HepG2 (cell line): ENCODE data around the gene ARHGAP22. TPM values are rescaled to one million over a fixed set of nuclear protein-coding genes. Genes with fewer than 3 reads are reported as not detected.

Experiments
- ATAC-seq: fragments of 200-7000 bp; cut with Tn5 transposase; 3 replicates; pipeline ENCODE4 v1.9.1; 2020; ENCODE audit warnings: mild to moderate bottlenecking, moderate library complexity
- BruUV-seq: library from RNA; stranded (reverse); fragments of 400-500 nt; replicated peaks from 2 replicates; lab custom pipeline; 2021; lab: Mats Ljungman, UMichigan
- CTCF ChIA-PET: fragments of 300-600 bp; formaldehyde crosslinking; extraction: SDS; loops from one replicate; lab custom pipeline; 2021; ENCODE audit warnings: low total read pairs, inconsistent platforms, low intra/inter-chr PET ratio; lab: Yijun Ruan, JAX
- POLR2A ChIA-PET: fragments of 350-600 bp; sonication (Branson Sonifier 250); formaldehyde crosslinking; loops from one replicate; lab custom pipeline; 2020; ENCODE audit warnings: antibody characterized with exemption, inconsistent platforms; lab: Yijun Ruan, JAX
- DNase-seq: peaks from one replicate; pipeline ENCODE4 v3.0.0-alpha.2; 2015; ENCODE audit warnings: low spot score
- FAIRE-seq: peaks from 3 replicates; lab custom pipeline; 2011; peaks lifted over from hg19 to GRCh38; lab: Jason Lieb, UNC
- H2AFZ ChIP-seq: one replicate; pipeline ENCODE4 v1.6.1; 2011; ENCODE audit warnings: low read length, inconsistent platforms
- H3K27ac ChIP-seq: fragments of 300-600 bp; 3 replicates; pipeline ENCODE4 v1.8.0; 2011; ENCODE audit warnings: mixed run types, mild to moderate bottlenecking, mixed read lengths, low read length, inconsistent platforms; ENCODE audit not compliant: insufficient read depth; ENCODE audit errors: extremely low read length
- H3K27me3 ChIP-seq, 2 experiments: fragments of 200-600 bp in 1 of 2; 2 replicates in 1 of 2; 3 replicates in 1 of 2; pipeline versions ENCODE4 v1.6.0 to v1.8.0; 2011; ENCODE audit warnings: low read length in 2 of 2, mild to moderate bottlenecking in 2 of 2, moderate library complexity in 2 of 2, inconsistent platforms in 1 of 2; ENCODE audit not compliant: insufficient read depth in 2 of 2, control insufficient read depth in 1 of 2
- H3K36me3 ChIP-seq, 2 experiments: fragments of 200-600 bp in 1 of 2; replicated peaks in 1 of 2; 2 replicates in 1 of 2; 3 replicates in 1 of 2; pipeline versions ENCODE4 v1.5.1 to v1.8.0; 2011; ENCODE audit warnings: low read length in 2 of 2, inconsistent platforms in 1 of 2; ENCODE audit not compliant: insufficient read depth in 2 of 2, control insufficient read depth in 1 of 2
- H3K4me1 ChIP-seq: 2 replicates; pipeline ENCODE4 v1.5.1; 2012; ENCODE audit warnings: low read length, inconsistent platforms; ENCODE audit not compliant: insufficient read depth
- H3K4me2 ChIP-seq: 2 replicates; pipeline ENCODE4 v1.6.0; 2011; ENCODE audit warnings: low read depth, low read length, inconsistent platforms
- H3K4me3 ChIP-seq, 3 experiments: fragments of 200-600 bp in 1 of 3; sonication (generic), shearing (Covaris generic) in 1 of 3; replicated peaks in 1 of 3; 2 replicates each; pipeline ENCODE4 v1.5.1; 2011 to 2016; ENCODE audit warnings: low read length in 3 of 3, inconsistent platforms in 2 of 3, low read depth in 2 of 3, mild to moderate bottlenecking in 2 of 3, control low read depth in 1 of 3, mixed read lengths in 1 of 3; ENCODE audit not compliant: insufficient read depth in 1 of 3
- H3K79me2 ChIP-seq: one replicate; pipeline ENCODE4 v1.6.1; 2011; ENCODE audit warnings: low read length, inconsistent platforms; ENCODE audit not compliant: insufficient read depth
- H3K9ac ChIP-seq: 2 replicates; pipeline ENCODE4 v1.6.0; 2011; ENCODE audit warnings: mild to moderate bottlenecking, low read depth, low read length, inconsistent platforms; ENCODE audit not compliant: insufficient read depth
- H3K9me3 ChIP-seq: 2 replicates; pipeline ENCODE4 v1.5.1; 2012; ENCODE audit warnings: mild to moderate bottlenecking, low read length
- H4K20me1 ChIP-seq: 2 replicates; pipeline ENCODE4 v1.6.0; 2011; ENCODE audit warnings: inconsistent platforms, mild to moderate bottlenecking, low read length, moderate library complexity; ENCODE audit not compliant: insufficient read depth
- ARHGAP35 ChIP-seq: sonication (generic); formaldehyde crosslinking; IDR thresholded peaks from 2 replicates; pipeline ENCODE4 v1.9.0; 2022; ENCODE audit warnings: mild to moderate bottlenecking, inconsistent platforms, moderate library complexity, missing genetic modification reagents, borderline replicate concordance
- CBFB ChIP-seq: sonication (generic); formaldehyde crosslinking; IDR thresholded peaks from 2 replicates; pipeline ENCODE4 v1.4.0; 2020; ENCODE audit warnings: missing genetic modification reagents
- HINFP ChIP-seq: sonication (generic); formaldehyde crosslinking; IDR thresholded peaks from 2 replicates; pipeline ENCODE4 v1.4.0; 2020; ENCODE audit warnings: low read depth, mild to moderate bottlenecking, missing genetic modification reagents
- NFRKB ChIP-seq: fragments of 450-650 bp; IDR thresholded peaks from 2 replicates; pipeline ENCODE4 v1.6.1; 2017
- RNF2 ChIP-seq: fragments of 450-650 bp; conservative IDR thresholded peaks from 2 replicates; pipeline ENCODE4 v1.6.1; 2016; ENCODE audit warnings: low read depth
- THAP11 ChIP-seq: IDR thresholded peaks from 2 replicates; pipeline ENCODE4 v1.6.1; 2016; ENCODE audit warnings: missing biosample characterization, missing genetic modification reagents
- USF2 ChIP-seq, 2 experiments: sonication (generic) in 1 of 2; formaldehyde crosslinking in 1 of 2; IDR thresholded peaks; 2 replicates each; pipeline versions ENCODE4 v1.5.1 to v1.6.1; 2011 to 2020; ENCODE audit warnings: borderline replicate concordance in 1 of 2, low read depth in 1 of 2, low read length in 1 of 2, mild to moderate bottlenecking in 1 of 2, missing genetic modification reagents in 1 of 2, moderate library complexity in 1 of 2
- ZBTB20 ChIP-seq: sonication (generic); formaldehyde crosslinking; IDR thresholded peaks from 2 replicates; pipeline ENCODE4 v1.8.1; 2023; ENCODE audit warnings: missing genetic modification reagents, low read depth, mild to moderate bottlenecking, borderline replicate concordance
- ZBTB39 ChIP-seq: sonication (generic); formaldehyde crosslinking; IDR thresholded peaks from 2 replicates; pipeline ENCODE4 v1.5.0; 2020; ENCODE audit warnings: missing genetic modification reagents
- ZNF205 ChIP-seq: IDR thresholded peaks from 2 replicates; pipeline ENCODE4 v1.6.1; 2018; ENCODE audit warnings: missing biosample characterization, missing genetic modification reagents
- ZNF431 ChIP-seq: sonication (generic); formaldehyde crosslinking; IDR thresholded peaks from 2 replicates; pipeline ENCODE4 v1.9.0; 2022; ENCODE audit warnings: missing genetic modification reagents, low read depth, mild to moderate bottlenecking, borderline replicate concordance
- WGBS: methylation state at CpG from one replicate; pipeline ENCODE4 v1.1.6; 2017; ENCODE audit warnings: low lambda C conversion rate; 5-methylcytosine and 5-hydroxymethylcytosine counted together
- in situ Hi-C: cut with HindIII; loops from 2 replicates; pipeline ENCODE4 v1.10.0; 2017; ENCODE audit warnings: low pct_unique_long_range_greater_than_20kb; ENCODE audit not compliant: extremely low pct_ligation_motif_present
- intact Hi-C: fragments of 100-400 bp; cut with micrococcal nuclease; formaldehyde crosslinking; loops from one replicate; pipeline ENCODE4 v1.10.0; 2022; ENCODE audit not compliant: unreplicated experiment
- polyA plus RNA-seq, 8 experiments: library from polyadenylated mRNA; depleted of rRNA in 3 of 8; stranded (reverse) in 7 of 8; unstranded in 1 of 8; fragments of >200 nt; fragmentation: Illumina TruSeq in 4 of 8; extraction: Trizol in 4 of 8; gene quantifications; 2 replicates each; pipeline versions ENCODE4 v1.2.1 to v1.2.3, GENCODE V29; 2011 to 2016; ENCODE audit warnings: low read depth in 4 of 8, missing spikeins in 1 of 8, mixed read lengths in 1 of 8; ENCODE audit not compliant: insufficient read depth in 1 of 8
- total RNA-seq, 5 experiments: library from RNA; depleted of rRNA; stranded (reverse); fragments of >200 nt; fragmentation: Illumina TruSeq; extraction: Trizol; gene quantifications; 2 replicates each; pipeline ENCODE4 v1.2.3, GENCODE V29; 2016; ENCODE audit warnings: low read depth in 1 of 5
- TF ChIP-seq, protein P1 (sequence below): sonication (generic); formaldehyde crosslinking; IDR thresholded peaks from 2 replicates; pipeline ENCODE4 v1.5.1; 2020; ENCODE audit warnings: missing genetic modification reagents, mild to moderate bottlenecking, borderline replicate concordance

ARHGAP22 gene
- total and polyA plus RNA-seq, 2 of the 13 experiments (the other 11 are each of a cell fraction or from before 2014, with no cell fraction given) = 0.08 to 0.38 TPM

- Histone ChIP-seq H3K27ac (no peak overlapping the region), H3K4me2 (no peak overlapping the region), H3K4me1 (no peaks in the 10 kb centered on the region), H3K4me3 (no peak overlapping the region), H3K79me2 (no peaks in the 10 kb centered on the region), H3K9ac (no peak overlapping the region), H4K20me1 (no peaks in the 10 kb centered on the region), H3K27me3 (no peaks in the 10 kb centered on the region), H2AFZ (no peak overlapping the region), H3K36me3 (peaks cover 0 to 15% of the 10 kb centered on the region in 2 experiments; a peak in 1 of 5 replicates), H3K9me3 (no peaks in the 10 kb centered on the region)
- 93% methylated on average over 4 of the region's 4 CpGs for WGBS
- DNase-seq = no peak
- CTCF ChIA-PET = no interaction called here
- POLR2A ChIA-PET = no interaction called here
- intact Hi-C loops (no loop called here), in situ Hi-C loops (no loop called here)
- TF ChIP-seq USF2 (IDR thresholded peaks at IDR 0.05; ENCODE audit: low read depth, low read length) (no peak), USF2 (CRISPR knock-in tag; IDR thresholded peaks at IDR 0.05; ENCODE audit: borderline replicate concordance) (no peak), RNF2 (no peak), ZBTB39 (no peak), ARHGAP35 (CRISPR knock-in tag) (no peak), HINFP (no peak), ZBTB20 (CRISPR knock-in tag) (no peak), THAP11 (CRISPR knock-in tag) (no peak), CBFB (no peak), NFRKB (no peak), ZNF205 (CRISPR knock-in tag) (no peak), ZNF431 (CRISPR knock-in tag) (no peak)
- TF ChIP-seq, protein P1, sequence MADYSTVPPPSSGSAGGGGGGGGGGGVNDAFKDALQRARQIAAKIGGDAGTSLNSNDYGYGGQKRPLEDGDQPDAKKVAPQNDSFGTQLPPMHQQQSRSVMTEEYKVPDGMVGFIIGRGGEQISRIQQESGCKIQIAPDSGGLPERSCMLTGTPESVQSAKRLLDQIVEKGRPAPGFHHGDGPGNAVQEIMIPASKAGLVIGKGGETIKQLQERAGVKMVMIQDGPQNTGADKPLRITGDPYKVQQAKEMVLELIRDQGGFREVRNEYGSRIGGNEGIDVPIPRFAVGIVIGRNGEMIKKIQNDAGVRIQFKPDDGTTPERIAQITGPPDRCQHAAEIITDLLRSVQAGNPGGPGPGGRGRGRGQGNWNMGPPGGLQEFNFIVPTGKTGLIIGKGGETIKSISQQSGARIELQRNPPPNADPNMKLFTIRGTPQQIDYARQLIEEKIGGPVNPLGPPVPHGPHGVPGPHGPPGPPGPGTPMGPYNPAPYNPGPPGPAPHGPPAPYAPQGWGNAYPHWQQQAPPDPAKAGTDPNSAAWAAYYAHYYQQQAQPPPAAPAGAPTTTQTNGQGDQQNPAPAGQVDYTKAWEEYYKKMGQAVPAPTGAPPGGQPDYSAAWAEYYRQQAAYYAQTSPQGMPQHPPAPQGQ = no peak
- ATAC-seq = no peak
- FAIRE-seq = no peak
- no TSS peak for BruUV-seq
Measured at GRCh38 chr10:48406658-48407057, 198.2 kb downstream of the ARHGAP22 start.
